GM19240 (cell line): Measurements from ENCODE around the gene MEG3.

ENCODE experiments used
- DNase-seq: peaks from one replicate; pipeline ENCODE4 v3.0.0; 2011; ENCODE audit warnings: low spot score; ENCODE audit not compliant: insufficient read length

Gene MEG3

GRCh38 chr14:100864960-100865681 lies 39.2 kb downstream of the MEG3 start:
- DNase-seq, result no peak

GRCh38 chr14:100865682-100866591 lies 40.0 kb downstream of the MEG3 start:
- no peak for DNase-seq

- DNase-seq, result no peak
Observed at GRCh38 chr14:100866666-100867630, 41.0 kb downstream of the MEG3 start.

GRCh38 chr14:100867631-100868315 lies 41.9 kb downstream of the MEG3 start:
- DNase-seq, result no peak

- no peak for DNase-seq
Observed at GRCh38 chr14:100868621-100869370, 42.9 kb downstream of the MEG3 start.

- no peak for DNase-seq
Observed at GRCh38 chr14:100871234-100872186, 45.6 kb downstream of the MEG3 start.

GRCh38 chr14:100872259-100873095 lies 46.6 kb downstream of the MEG3 start:
- no peak for DNase-seq

- no peak for DNase-seq
Observed at GRCh38 chr14:100873096-100873482, 47.2 kb downstream of the MEG3 start.

- no peak for DNase-seq
Observed at GRCh38 chr14:100874051-100874410, 48.1 kb downstream of the MEG3 start.

- no peak for DNase-seq
Observed at GRCh38 chr14:100874411-100875091, 48.6 kb downstream of the MEG3 start.

GRCh38 chr14:100875126-100875525 lies 49.2 kb downstream of the MEG3 start:
- no peak for DNase-seq

- DNase-seq, result no peak
Observed at GRCh38 chr14:100875861-100876590, 50.1 kb downstream of the MEG3 start.

GRCh38 chr14:100878271-100879146 lies 52.6 kb downstream of the MEG3 start:
- DNase-seq, result no peak

- no peak for DNase-seq
Observed at GRCh38 chr14:100879194-100879593, 53.3 kb downstream of the MEG3 start.

GRCh38 chr14:100879782-100880181 lies 53.9 kb downstream of the MEG3 start:
- no peak for DNase-seq
